Measurements from ENCODE around the gene S100A8. TPM values are rescaled to one million over a fixed set of nuclear protein-coding genes. Genes with fewer than 3 reads are reported as not detected.

Gene S100A8
- polyA plus RNA-seq, 3 donors, result 4,193 to 30,135 (median 27,689) TPM

DNA sequence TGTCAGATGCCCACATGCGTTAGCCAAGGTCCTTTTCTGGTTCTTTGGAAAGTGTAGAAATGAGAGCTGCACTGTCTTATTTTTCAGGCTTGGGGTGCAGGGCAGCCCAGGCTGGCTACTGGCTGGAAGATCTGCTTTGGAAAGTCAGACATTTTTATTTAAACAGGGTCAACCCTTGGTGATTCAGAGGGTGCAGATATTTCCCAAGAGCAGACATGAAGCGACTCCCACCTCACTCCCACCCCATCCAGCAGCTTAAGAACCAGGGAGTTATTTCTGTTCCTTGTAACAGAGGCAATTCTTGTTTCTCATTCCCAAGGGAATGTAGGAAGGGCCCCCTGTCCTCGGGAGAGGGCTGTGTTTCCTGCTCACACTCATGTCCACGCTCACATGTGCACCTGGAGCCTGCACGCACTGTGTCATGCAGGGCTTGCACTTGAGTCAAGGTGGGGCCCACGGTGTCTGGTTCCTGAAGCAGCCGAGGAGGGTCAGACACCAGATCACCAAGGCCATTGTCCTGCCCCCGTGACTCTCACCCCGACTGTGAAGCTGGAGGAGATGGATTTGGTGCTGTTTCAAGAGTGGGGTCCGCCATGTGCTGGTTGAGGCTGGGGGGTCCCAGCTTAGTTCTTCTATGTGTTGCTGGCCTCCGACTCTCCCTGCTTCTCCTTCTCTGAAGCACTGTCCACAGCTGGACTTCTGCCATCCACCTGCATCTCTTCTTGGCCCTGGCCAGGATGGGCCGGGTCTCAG is 26.4 kb upstream of the S100A8 start:
- no peaks in the 10 kb centered on the region for H4K20me1 ChIP-seq (ENCODE audit: insufficient read depth, low read length)

More for the DNA sequence above, 26.4 kb upstream of the S100A8 start:
- Histone ChIP-seq H3K79me2 (ENCODE audit: insufficient read depth, low read length) (no peaks in the 10 kb centered on the region), H3K4me2 (replicated peaks; ENCODE audit: extremely low read depth, low read length, poor library complexity, severe bottlenecking) (no peak overlapping the region), H3K36me3 (replicated peaks in 1 of 2; ENCODE audit: control insufficient read depth in 1 of 2, insufficient read depth in 2 of 2, low read length in 2 of 2) (no peaks in the 10 kb centered on the region), H3K4me3 (replicated peaks in 1 of 3; ENCODE audit: low read depth in 2 of 3, low read length in 3 of 3) (no peak overlapping the region), H3K27me3 (ENCODE audit: control insufficient read depth in 2 of 2, insufficient read depth in 2 of 2, low read length in 2 of 2) (peaks cover 0 to 3% of the 10 kb centered on the region in 2 donors), H3K9ac (ENCODE audit: insufficient read depth, low read length, poor library complexity, severe bottlenecking) (no peak overlapping the region), H3K9me3 (replicated peaks in 1 of 2; ENCODE audit: control insufficient read depth in 1 of 2, insufficient read depth in 1 of 2, low read length in 2 of 2) (no peaks in the 10 kb centered on the region), H3K4me1 (ENCODE audit: control insufficient read depth in 1 of 2, insufficient read depth in 2 of 2, low read length in 2 of 2) (peaks cover 0 to 15% of the 10 kb centered on the region in 2 donors), H3K27ac (ENCODE audit: low read depth in 1 of 2, low read length in 2 of 2) (no peak overlapping the region), H2AFZ (ENCODE audit: insufficient read depth, low read depth, low read length, poor library complexity, severe bottlenecking) (no peak overlapping the region)
- 94% methylated on average over 8 of the region's 12 CpGs for WGBS (ENCODE audit: insufficient coverage)
- no peak for TF ChIP-seq CTCF (IDR thresholded peaks at IDR 0.05)
- Mint-ChIP-seq H3K27me3 (ENCODE audit: low read depth in 3 of 3) (peaks cover 14 to 20% (median 19%) of the 10 kb centered on the region in 3 donors), H3K4me1 (peaks cover 16% of the 10 kb centered on the region), H3K4me3 (no peak overlapping the region), H3K27ac (no peak overlapping the region), H3K36me3 (no peaks in the 10 kb centered on the region), H3K9me3 (peaks cover 0 to 3% (median 0%) of the 10 kb centered on the region in 7 donors)
- no peak for DNase-seq
- intact Hi-C loops (cut with micrococcal nuclease), result loop anchor here in 1 of 2 donors (10.0 kb wide), 1 partner anchor 77 kb away; no protein-coding TSS in a partner anchor

Data from CD14-positive monocyte (primary cell).